HL-60 (cell line): Measurements from ENCODE around the gene GPR108.
"Not testable (repeated sequence)": the region's sequence is repeated elsewhere in the genome, so short reads cannot be mapped to it uniquely, and the experiment has no call there.

ENCODE experiments used
- DNase-seq, 2 experiments: peaks; one replicate each; pipeline ENCODE4 v3.0.0-alpha.2; 2010 to 2020; ENCODE audit warnings: low read depth in 1 of 2, low spot score in 1 of 2
- H3K27ac ChIP-seq: fragments of 250-450 bp; sonication (Bioruptor Pico); replicated peaks from 2 replicates; pipeline ENCODE4 v1.5.1; 2020; ENCODE audit warnings: mild to moderate bottlenecking, moderate library complexity
- H3K27me3 ChIP-seq: fragments of 250-450 bp; sonication (Bioruptor Pico); 2 replicates; pipeline ENCODE4 v1.5.1; 2021; ENCODE audit warnings: mild to moderate bottlenecking, moderate library complexity; ENCODE audit not compliant: insufficient read depth, poor library complexity, severe bottlenecking
- H3K4me3 ChIP-seq: replicated peaks from 2 replicates; pipeline ENCODE4 v1.5.1; 2011; ENCODE audit warnings: mild to moderate bottlenecking, control low read depth, low read length; ENCODE audit not compliant: insufficient read depth
- CTCF ChIP-seq: IDR thresholded peaks from one replicate; pipeline ENCODE4 v1.5.1; 2011; ENCODE audit warnings: low read length, control low read depth, inconsistent platforms; ENCODE audit not compliant: insufficient read depth
- GABPA ChIP-seq: IDR thresholded peaks from 2 replicates; pipeline ENCODE4 v1.6.1; 2012; ENCODE audit warnings: low read depth
- POLR2AphosphoS5 ChIP-seq: IDR thresholded peaks from 2 replicates; pipeline ENCODE4 v1.6.1; 2012; ENCODE audit warnings: low read depth
- SPI1 ChIP-seq: IDR thresholded peaks from 2 replicates; pipeline ENCODE4 v1.6.1; 2012; ENCODE audit warnings: low read depth, mild to moderate bottlenecking, borderline replicate concordance
- TF ChIP-seq, protein P1 (sequence below): IDR thresholded peaks from 2 replicates; pipeline ENCODE4 v1.6.1; 2012; ENCODE audit warnings: low read depth; ENCODE audit not compliant: insufficient replicate concordance

GPR108 gene

DNA sequence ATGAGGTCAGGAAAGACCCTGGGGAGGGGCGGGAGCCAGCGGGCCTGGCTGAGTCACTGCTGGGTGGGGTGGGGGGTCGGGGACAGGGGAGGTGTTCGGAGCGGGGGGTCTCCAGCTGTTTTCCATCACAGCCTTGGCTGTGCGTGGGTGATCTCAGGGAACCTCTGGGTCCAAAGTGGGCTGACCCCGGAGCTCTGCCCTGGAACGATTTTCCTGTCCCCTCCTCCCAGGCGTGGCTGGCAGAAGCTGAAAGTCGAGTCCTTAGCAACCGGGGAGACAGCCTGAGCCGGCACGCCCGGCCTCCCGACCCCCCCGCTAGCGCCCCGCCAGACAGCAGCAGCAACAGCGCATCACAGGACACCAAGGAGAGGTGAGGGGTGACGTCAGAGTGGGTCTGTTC lies 12.7 kb upstream of the GPR108 start:
- TF ChIP-seq GABPA = no peak
- no peak for TF ChIP-seq CTCF
- TF ChIP-seq, protein P1, sequence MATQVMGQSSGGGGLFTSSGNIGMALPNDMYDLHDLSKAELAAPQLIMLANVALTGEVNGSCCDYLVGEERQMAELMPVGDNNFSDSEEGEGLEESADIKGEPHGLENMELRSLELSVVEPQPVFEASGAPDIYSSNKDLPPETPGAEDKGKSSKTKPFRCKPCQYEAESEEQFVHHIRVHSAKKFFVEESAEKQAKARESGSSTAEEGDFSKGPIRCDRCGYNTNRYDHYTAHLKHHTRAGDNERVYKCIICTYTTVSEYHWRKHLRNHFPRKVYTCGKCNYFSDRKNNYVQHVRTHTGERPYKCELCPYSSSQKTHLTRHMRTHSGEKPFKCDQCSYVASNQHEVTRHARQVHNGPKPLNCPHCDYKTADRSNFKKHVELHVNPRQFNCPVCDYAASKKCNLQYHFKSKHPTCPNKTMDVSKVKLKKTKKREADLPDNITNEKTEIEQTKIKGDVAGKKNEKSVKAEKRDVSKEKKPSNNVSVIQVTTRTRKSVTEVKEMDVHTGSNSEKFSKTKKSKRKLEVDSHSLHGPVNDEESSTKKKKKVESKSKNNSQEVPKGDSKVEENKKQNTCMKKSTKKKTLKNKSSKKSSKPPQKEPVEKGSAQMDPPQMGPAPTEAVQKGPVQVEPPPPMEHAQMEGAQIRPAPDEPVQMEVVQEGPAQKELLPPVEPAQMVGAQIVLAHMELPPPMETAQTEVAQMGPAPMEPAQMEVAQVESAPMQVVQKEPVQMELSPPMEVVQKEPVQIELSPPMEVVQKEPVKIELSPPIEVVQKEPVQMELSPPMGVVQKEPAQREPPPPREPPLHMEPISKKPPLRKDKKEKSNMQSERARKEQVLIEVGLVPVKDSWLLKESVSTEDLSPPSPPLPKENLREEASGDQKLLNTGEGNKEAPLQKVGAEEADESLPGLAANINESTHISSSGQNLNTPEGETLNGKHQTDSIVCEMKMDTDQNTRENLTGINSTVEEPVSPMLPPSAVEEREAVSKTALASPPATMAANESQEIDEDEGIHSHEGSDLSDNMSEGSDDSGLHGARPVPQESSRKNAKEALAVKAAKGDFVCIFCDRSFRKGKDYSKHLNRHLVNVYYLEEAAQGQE = no peak
- no peak for TF ChIP-seq SPI1
- no peak for TF ChIP-seq POLR2AphosphoS5

DNA sequence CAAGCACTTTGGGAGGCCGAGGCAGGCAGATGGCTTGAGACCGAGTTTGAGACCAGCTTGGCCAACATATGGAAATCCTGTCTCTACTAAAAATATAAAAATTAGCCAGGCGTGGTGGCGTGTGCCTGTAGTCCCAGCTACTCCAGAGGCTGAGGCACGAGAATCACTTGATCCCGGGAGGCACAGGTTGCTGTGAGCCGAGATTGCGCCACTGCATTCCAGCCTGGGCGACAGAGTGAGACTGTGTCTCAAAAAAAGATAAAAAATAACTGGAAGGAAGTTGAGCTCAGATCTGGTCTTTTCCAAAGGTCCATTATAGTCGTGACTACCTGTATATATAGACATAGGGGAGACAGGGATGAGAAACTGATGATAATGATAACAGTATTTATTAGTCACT lies 11.2 kb upstream of the GPR108 start:
- H3K27ac ChIP-seq, H3K4me3 ChIP-seq, H3K27me3 ChIP-seq, DNase-seq: not testable (repeated sequence)

More for the DNA sequence above, 12.7 kb upstream of the GPR108 start:
- H3K27ac ChIP-seq = no peak overlapping the region
- H3K4me3 ChIP-seq = no peak overlapping the region
- no peaks in the 10 kb centered on the region for H3K27me3 ChIP-seq
- DNase-seq = no peak

- DNase-seq = no peak
- Histone ChIP-seq H3K27me3 (no peaks in the 10 kb centered on the region), H3K4me3 (no peak overlapping the region), H3K27ac (no peak overlapping the region)
- TF ChIP-seq CTCF = no peak
- no peak for TF ChIP-seq GABPA
- TF ChIP-seq, protein P1 = no peak
Measured at GRCh38 chr19:6745965-6746364, 8.6 kb upstream of the GPR108 start.

GRCh38 chr19:6744381-6745301 lies 7.3 kb upstream of the GPR108 start:
- TF ChIP-seq, protein P1 = no peak
- TF ChIP-seq POLR2AphosphoS5 (no peak), SPI1 (no peak), GABPA (no peak), CTCF (no peak)
- DNase-seq = no peak
- H3K27ac ChIP-seq = no peak overlapping the region

More at GRCh38 chr19:6744381-6745301, 7.3 kb upstream of the GPR108 start:
- no peak overlapping the region for H3K4me3 ChIP-seq
- no peaks in the 10 kb centered on the region for H3K27me3 ChIP-seq
